GM12878 (cell line): ENCODE results near the gene VSTM2L. TPM values are rescaled to one million over a fixed set of nuclear protein-coding genes. Genes with fewer than 3 reads are reported as not detected.

Experiments
- ATAC-seq: fragments of 200-7000 bp; cut with Tn5 transposase; 3 replicates; pipeline ENCODE4 v1.9.1; 2020; ENCODE audit warnings: mild to moderate bottlenecking, moderate library complexity
- BruUV-seq: library from RNA; stranded (reverse); fragments of 400-500 nt; replicated peaks from 2 replicates; lab custom pipeline; 2021; lab: Mats Ljungman, UMichigan
- CTCF ChIA-PET: fragments of 300-600 bp; sonication (Branson Sonifier 250); formaldehyde crosslinking; extraction: SDS; loops from one replicate; lab custom pipeline; 2021; ENCODE audit warnings: inconsistent platforms; lab: Yijun Ruan, JAX
- POLR2A ChIA-PET: fragments of 350-600 bp; formaldehyde crosslinking; extraction: SDS; loops from one replicate; lab custom pipeline; 2021; ENCODE audit warnings: inconsistent platforms; lab: Charles Lee
- RAD21 ChIA-PET: fragments of 300-600 bp; sonication (Branson Sonifier 250); formaldehyde crosslinking; loops from one replicate; lab custom pipeline; 2023; ENCODE audit warnings: antibody characterized with exemption; ENCODE audit not compliant: unreplicated experiment; lab: Charles Lee
- SMC1A ChIA-PET: fragments of 300-600 bp; sonication (Branson Sonifier 250); formaldehyde crosslinking; loops from one replicate; lab custom pipeline; 2023; ENCODE audit not compliant: unreplicated experiment, uncharacterized antibody; lab: Charles Lee
- DNase-seq: peaks from one replicate; pipeline ENCODE4 v3.0.0-alpha.2; 2011; ENCODE audit warnings: low read depth, low spot score
- FAIRE-seq: peaks from 3 replicates; lab custom pipeline; 2011; peaks lifted over from hg19 to GRCh38; lab: Jason Lieb, UNC
- H2AFZ ChIP-seq: 2 replicates; pipeline ENCODE4 v1.6.0; 2011; ENCODE audit warnings: low read depth, low read length, control low read depth; ENCODE audit not compliant: control insufficient read depth
- H3K27ac ChIP-seq: 2 replicates; pipeline ENCODE4 v1.5.1; 2011; ENCODE audit warnings: control low read depth; ENCODE audit not compliant: control insufficient read depth, insufficient read depth
- H3K27me3 ChIP-seq, 2 experiments: replicated peaks in 1 of 2; 2 replicates each; pipeline versions ENCODE4 v1.6.0 to v1.6.1; 2011; ENCODE audit warnings: low read length in 1 of 2; ENCODE audit not compliant: control insufficient read depth in 2 of 2, insufficient read depth in 2 of 2
- H3K36me3 ChIP-seq, 2 experiments: 2 replicates each; pipeline ENCODE4 v1.5.1; 2011; ENCODE audit warnings: low read length in 1 of 2; ENCODE audit not compliant: control insufficient read depth in 2 of 2, insufficient read depth in 2 of 2
- H3K4me1 ChIP-seq: 2 replicates; pipeline ENCODE4 v1.6.1; 2011; ENCODE audit warnings: mild to moderate bottlenecking, low read length, moderate library complexity, mixed read lengths; ENCODE audit not compliant: control insufficient read depth, insufficient read depth
- H3K4me2 ChIP-seq: 2 replicates; pipeline ENCODE4 v1.6.0; 2011; ENCODE audit warnings: control low read depth; ENCODE audit not compliant: control insufficient read depth, insufficient read depth
- H3K4me3 ChIP-seq: fragments of 200-600 bp; sonication (generic); 2 replicates; pipeline ENCODE4 v1.5.1; 2016
- H3K79me2 ChIP-seq: 2 replicates; pipeline ENCODE4 v1.6.0; 2011; ENCODE audit warnings: low read length; ENCODE audit not compliant: control insufficient read depth, insufficient read depth
- H3K9ac ChIP-seq: 2 replicates; pipeline ENCODE4 v1.8.0; 2011; ENCODE audit warnings: low read length, control low read depth, mixed read lengths; ENCODE audit not compliant: control insufficient read depth, insufficient read depth
- H3K9me3 ChIP-seq: replicated peaks from 3 replicates; pipeline ENCODE4 v1.5.1; 2011; ENCODE audit warnings: mild to moderate bottlenecking, low read length; ENCODE audit not compliant: control insufficient read depth, insufficient read depth
- H4K20me1 ChIP-seq: 2 replicates; pipeline ENCODE4 v1.6.0; 2011; ENCODE audit not compliant: control insufficient read depth, insufficient read depth
- CHD2 ChIP-seq: IDR thresholded peaks from 2 replicates; pipeline ENCODE4 v1.6.1; 2011; ENCODE audit warnings: low read depth, low read length, improper control_type of control experiment, borderline replicate concordance
- FOXM1 ChIP-seq: IDR thresholded peaks from 2 replicates; pipeline ENCODE4 v1.6.1; 2012; ENCODE audit warnings: low read depth, mild to moderate bottlenecking, inconsistent platforms, low read length, moderate library complexity
- JUND ChIP-seq: IDR thresholded peaks from 2 replicates; pipeline ENCODE4 v1.6.1; 2012; ENCODE audit warnings: low read depth, mild to moderate bottlenecking, low read length, improper control_type of control experiment, moderate library complexity
- ZBTB33 ChIP-seq: fragments of 450-650 bp; IDR thresholded peaks from 2 replicates; pipeline ENCODE4 v1.6.1; 2017; ENCODE audit warnings: mild to moderate bottlenecking
- WGBS: methylation state at CpG from one replicate; pipeline ENCODE4 v1.1.6; 2016; ENCODE audit warnings: low lambda C conversion rate; ENCODE audit not compliant: insufficient replicate concordance, insufficient coverage; ENCODE audit errors: missing lambda C conversion rate; 5-methylcytosine and 5-hydroxymethylcytosine counted together
- in situ Hi-C: fragments of 300-500 bp; cut with MboI; formaldehyde crosslinking; loops from 9 replicates; pipeline ENCODE4 v1.14.3; 2018; ENCODE audit warnings: mixed read lengths
- intact Hi-C: fragments of 100-400 bp; cut with micrococcal nuclease; formaldehyde crosslinking; loops from one replicate; pipeline ENCODE4 v1.14.2; 2022; ENCODE audit not compliant: unreplicated experiment
- polyA plus RNA-seq, 11 experiments: library from polyadenylated mRNA; depleted of rRNA in 4 of 11; unstranded in 6 of 11; stranded (reverse) in 5 of 11; fragments of >200 nt; fragmentation: Nextera tagmentation in 4 of 11; fragmentation: Illumina TruSeq in 1 of 11; extraction: Ambion mirVana in 4 of 11; extraction: Trizol in 1 of 11; gene quantifications; 1 replicate in 1 of 11; 2 replicates in 10 of 11; pipeline versions ENCODE4 v1.2.1 to v1.2.3, GENCODE V29; 2011 to 2016; ENCODE audit warnings: inconsistent platforms in 2 of 11, missing spikeins in 2 of 11, low read depth in 1 of 11
- total RNA-seq, 4 experiments: library from RNA; depleted of rRNA in 3 of 4; stranded (reverse); fragments of >200 nt in 3 of 4; fragmentation: Illumina TruSeq in 1 of 4; extraction: Trizol in 1 of 4; gene quantifications; 2 replicates each; pipeline versions ENCODE4 v1.2.1 to v1.2.3, GENCODE V29; 2013 to 2021

The VSTM2L gene
- total and polyA plus RNA-seq, 10 of the 15 experiments (the other 5 are each of a cell fraction or from before 2014, with no cell fraction given) = 0.05 to 1.5 (median 0.63) TPM; not detected in 2

DNA sequence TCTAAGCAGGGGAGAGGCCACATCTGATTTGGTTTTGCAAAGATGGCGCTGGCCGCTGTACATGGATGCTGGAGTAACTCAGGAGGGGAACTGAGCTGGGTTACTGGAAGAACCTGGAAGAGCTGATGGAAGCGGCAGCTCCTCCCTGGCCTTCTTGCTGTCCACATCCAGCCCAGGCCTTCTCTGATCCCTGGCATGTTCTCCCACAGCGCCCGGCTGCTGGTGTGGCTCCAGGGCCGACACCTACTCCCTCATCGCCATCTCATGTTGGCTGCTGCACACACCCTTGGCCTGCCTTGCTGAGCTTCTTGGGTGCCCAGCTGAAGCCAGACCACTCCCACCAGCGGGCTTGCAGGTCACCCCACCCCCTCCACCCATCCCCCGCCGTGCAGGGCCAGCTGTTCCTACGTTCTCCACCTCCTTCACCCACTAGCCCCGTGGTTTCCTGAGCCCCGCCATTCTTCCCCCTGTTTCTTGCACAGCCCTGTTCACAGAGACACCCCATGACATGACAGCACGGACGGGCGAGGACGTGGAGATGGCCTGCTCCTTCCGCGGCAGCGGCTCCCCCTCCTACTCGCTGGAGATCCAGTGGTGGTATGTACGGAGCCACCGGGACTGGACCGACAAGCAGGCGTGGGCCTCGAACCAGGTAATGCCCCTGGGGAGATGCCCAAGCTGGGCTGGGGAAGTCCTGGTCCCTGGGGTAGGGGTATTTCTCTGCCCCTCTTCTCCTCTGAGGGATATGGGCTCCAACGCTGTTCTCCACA is 28.4 kb downstream of the VSTM2L start:
- Histone ChIP-seq H3K9me3 (no peaks in the 10 kb centered on the region), H3K27ac (no peak overlapping the region), H3K9ac (no peak overlapping the region), H3K79me2 (no peaks in the 10 kb centered on the region), H4K20me1 (no peaks in the 10 kb centered on the region), H3K27me3 (peaks cover 0 to 1% of the 10 kb centered on the region in 2 experiments; a peak in 1 of 4 replicates), H3K36me3 (no peaks in the 10 kb centered on the region), H2AFZ (no peak overlapping the region), H3K4me1 (no peaks in the 10 kb centered on the region), H3K4me2 (no peak overlapping the region), H3K4me3 (no peak overlapping the region)
- ATAC-seq (no peak), FAIRE-seq (no peak), DNase-seq (no peak)
- no TSS peak for BruUV-seq
- CTCF ChIA-PET = no interaction called here
- SMC1A ChIA-PET = no interaction called here
- intact Hi-C loops = no loop called here
- in situ Hi-C loops = no loop called here
- 43% methylated on average over 22 of the region's 27 CpGs for WGBS
- no peak for TF ChIP-seq FOXM1
- no peak for TF ChIP-seq JUND
- TF ChIP-seq CHD2 = no peak
- TF ChIP-seq ZBTB33 = no peak
- POLR2A ChIA-PET = no interaction called here
- RAD21 ChIA-PET = no interaction called here
